ENCODE data around the gene GALNT7. TPM values are rescaled to one million over a fixed set of nuclear protein-coding genes. Genes with fewer than 3 reads are reported as not detected.
A peak's percentile ranks its signal among the peaks of the same experiment; 100 is the strongest.

The GALNT7 gene
- total RNA-seq, 1 experiment from 2014 or later = 13.8 TPM

- no TSS peak for BruUV-seq (replicated peaks)
- peaks cover 18% of the 10 kb centered on the region for H4K20me1 ChIP-seq (ENCODE audit: low read length)
- POLR2A ChIA-PET (ENCODE audit: unreplicated experiment) = no interaction called here
Measured at GRCh38 chr4:173328236-173328901, 159.8 kb downstream of the GALNT7 start.

GRCh38 chr4:173330590-173330989 lies 162.0 kb downstream of the GALNT7 start:
- H3K9me3 ChIP-seq (ENCODE audit: low read length) = no peaks in the 10 kb centered on the region
- H4K20me1 ChIP-seq (ENCODE audit: low read length) = peaks cover 18% of the 10 kb centered on the region
- no peak overlapping the region for H3K9ac ChIP-seq (ENCODE audit: low read length)
- H3K9me2 ChIP-seq (replicated peaks; ENCODE audit: low read length) = no peaks in the 10 kb centered on the region
- ChIA-PET POLR2A (ENCODE audit: unreplicated experiment) (no interaction called here), CTCF (no interaction called here)
- H3K27ac ChIP-seq (ENCODE audit: low read length) = no peak overlapping the region
- TF ChIP-seq EZH2phosphoT487 (IDR thresholded peaks at IDR 0.05; ENCODE audit: borderline replicate concordance, low read length) = no peak
- H3K4me2 ChIP-seq (ENCODE audit: low read length) = no peak overlapping the region
- no peak for DNase-seq
- H3K4me1 ChIP-seq (ENCODE audit: insufficient read depth, low read length) = peaks cover 8% of the 10 kb centered on the region
- H3K27me3 ChIP-seq (ENCODE audit: low read length) = no peaks in the 10 kb centered on the region
- no peak overlapping the region for H3K4me3 ChIP-seq (ENCODE audit: low read length)
- BruUV-seq (replicated peaks) = no TSS peak
- H3K79me2 ChIP-seq (ENCODE audit: low read length) = peaks cover 38% of the 10 kb centered on the region
- intact Hi-C loops (cut with micrococcal nuclease) = no loop called here
- H3F3A ChIP-seq (ENCODE audit: low read length, unreplicated experiment) = no peaks in the 10 kb centered on the region
- ATAC-seq = no peak
- H2AFZ ChIP-seq (ENCODE audit: low read length) = no peak overlapping the region
- H3K36me3 ChIP-seq (ENCODE audit: low read depth, low read length) = peaks cover 29% of the 10 kb centered on the region

More at GRCh38 chr4:173328236-173328901, 159.8 kb downstream of the GALNT7 start:
- Histone ChIP-seq H3K4me3 (ENCODE audit: low read length) (no peak overlapping the region), H3K79me2 (ENCODE audit: low read length) (peaks cover 28% of the 10 kb centered on the region), H3K9me2 (replicated peaks; ENCODE audit: low read length) (no peaks in the 10 kb centered on the region), H2AFZ (ENCODE audit: low read length) (no peak overlapping the region), H3K27me3 (ENCODE audit: low read length) (no peaks in the 10 kb centered on the region), H3K27ac (ENCODE audit: low read length) (no peak overlapping the region), H3F3A (ENCODE audit: low read length, unreplicated experiment) (no peaks in the 10 kb centered on the region), H3K36me3 (ENCODE audit: low read depth, low read length) (peaks cover 28% of the 10 kb centered on the region), H3K9me3 (ENCODE audit: low read length) (no peaks in the 10 kb centered on the region), H3K9ac (ENCODE audit: low read length) (no peak overlapping the region), H3K4me1 (ENCODE audit: insufficient read depth, low read length) (peaks cover 7% of the 10 kb centered on the region; the same call in 1 of the 2 replicates), H3K4me2 (ENCODE audit: low read length) (no peak overlapping the region)
- intact Hi-C loops (cut with micrococcal nuclease) = no loop called here
- DNase-seq = no peak
- CTCF ChIA-PET = no interaction called here
- ATAC-seq = no peak; the same call in 1 of the 2 replicates
- TF ChIP-seq EZH2 (IDR thresholded peaks at IDR 0.05; ENCODE audit: low read length, unreplicated experiment) (no peak), EZH2phosphoT487 (IDR thresholded peaks at IDR 0.05; ENCODE audit: borderline replicate concordance, low read length) (no peak), CTCF (conservative IDR thresholded peaks at IDR 0.05; ENCODE audit: low read depth, low read length) (no peak)

GRCh38 chr4:173332021-173332487 lies 163.4 kb downstream of the GALNT7 start:
- no peak overlapping the region for H3K27ac ChIP-seq (ENCODE audit: low read length)

More at GRCh38 chr4:173332021-173332487, 163.4 kb downstream of the GALNT7 start:
- BruUV-seq (replicated peaks) = no TSS peak
- Histone ChIP-seq H3K4me3 (ENCODE audit: low read length) (peak overlapping the region; percentile 91), H3K79me2 (ENCODE audit: low read length) (peaks cover 50% of the 10 kb centered on the region), H3F3A (ENCODE audit: low read length, unreplicated experiment) (no peaks in the 10 kb centered on the region), H3K9ac (ENCODE audit: low read length) (peak overlapping the region; percentile 100; the same call in 1 of the 2 replicates), H3K9me2 (replicated peaks; ENCODE audit: low read length) (no peaks in the 10 kb centered on the region), H3K9me3 (ENCODE audit: low read length) (no peaks in the 10 kb centered on the region), H3K4me2 (ENCODE audit: low read length) (peak overlapping the region; percentile 95), H2AFZ (ENCODE audit: low read length) (no peak overlapping the region), H3K27me3 (ENCODE audit: low read length) (no peaks in the 10 kb centered on the region), H4K20me1 (ENCODE audit: low read length) (peaks cover 18% of the 10 kb centered on the region), H3K4me1 (ENCODE audit: insufficient read depth, low read length) (peaks cover 22% of the 10 kb centered on the region), H3K36me3 (ENCODE audit: low read depth, low read length) (peaks cover 29% of the 10 kb centered on the region)
- intact Hi-C loops (cut with micrococcal nuclease) = no loop called here
- no peak for ATAC-seq
- CTCF ChIA-PET = no interaction called here
- no peak for DNase-seq
- no peak for TF ChIP-seq EZH2 (IDR thresholded peaks at IDR 0.05; ENCODE audit: low read length, unreplicated experiment)
- TF ChIP-seq CTCF (conservative IDR thresholded peaks at IDR 0.05; ENCODE audit: low read depth, low read length) = no peak
- TF ChIP-seq EZH2phosphoT487 (IDR thresholded peaks at IDR 0.05; ENCODE audit: borderline replicate concordance, low read length) = no peak
- POLR2A ChIA-PET (ENCODE audit: unreplicated experiment) = no interaction called here

Measured in PC-3 (cell line).